Muscle layer of colon (tissue), 2 donors: ENCODE measurements around the gene MYOCD.

ENCODE experiments used
- H3K27ac ChIP-seq: one replicate; pipeline ENCODE4 v1.7.0; 2013; ENCODE audit warnings: low read depth, mild to moderate bottlenecking, low read length, moderate library complexity
- H3K27me3 ChIP-seq, 2 donors: one replicate each; pipeline ENCODE4 v1.7.0; 2013; ENCODE audit warnings: low read length in 2 of 2, mild to moderate bottlenecking in 2 of 2; ENCODE audit not compliant: insufficient read depth in 2 of 2, control insufficient read depth in 1 of 2
- H3K36me3 ChIP-seq: one replicate; pipeline ENCODE4 v1.7.0; 2013; ENCODE audit warnings: mild to moderate bottlenecking, low read length; ENCODE audit not compliant: insufficient read depth
- H3K4me1 ChIP-seq: one replicate; pipeline ENCODE4 v1.7.0; 2013; ENCODE audit warnings: mild to moderate bottlenecking, low read length; ENCODE audit not compliant: insufficient read depth
- H3K4me3 ChIP-seq, 2 donors: one replicate each; pipeline ENCODE4 v1.7.0; 2013; ENCODE audit warnings: low read length in 2 of 2, low read depth in 1 of 2, mild to moderate bottlenecking in 1 of 2, moderate library complexity in 1 of 2
- H3K9ac ChIP-seq: one replicate; pipeline ENCODE4 v1.7.0; 2013; ENCODE audit warnings: low read length
- H3K9me3 ChIP-seq: one replicate; pipeline ENCODE4 v1.7.0; 2013; ENCODE audit warnings: mild to moderate bottlenecking, low read length
- donor health status: abdominal sarcoma.
- donor health status: Adenocarcinoma of cecum.

MYOCD gene

DNA sequence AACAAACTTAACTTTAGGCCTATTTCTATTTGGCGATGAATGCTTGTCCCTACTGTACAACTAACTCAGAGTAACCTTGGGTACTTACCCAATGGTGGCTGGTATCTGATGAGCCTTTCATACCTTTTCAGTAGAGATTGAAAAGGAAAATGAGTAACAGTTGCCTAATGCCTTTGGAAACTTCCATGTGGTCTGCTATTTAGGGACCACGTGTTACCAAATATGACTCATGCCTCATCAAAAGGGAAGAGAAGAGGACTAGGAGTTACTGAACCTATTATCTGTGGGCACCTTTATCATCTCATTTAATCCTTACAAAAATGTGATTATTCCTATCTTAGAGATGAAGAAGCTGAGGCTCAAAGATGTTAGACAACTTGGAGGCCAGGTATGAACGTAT, 8.1 kb downstream of the MYOCD start:
- Histone ChIP-seq H3K27ac (no peak overlapping the region), H3K4me1 (peaks cover 35% of the 10 kb centered on the region), H3K4me3 (no peak overlapping the region), H3K27me3 (no peaks in the 10 kb centered on the region), H3K9ac (no peak overlapping the region), H3K9me3 (no peaks in the 10 kb centered on the region), H3K36me3 (no peaks in the 10 kb centered on the region)

DNA sequence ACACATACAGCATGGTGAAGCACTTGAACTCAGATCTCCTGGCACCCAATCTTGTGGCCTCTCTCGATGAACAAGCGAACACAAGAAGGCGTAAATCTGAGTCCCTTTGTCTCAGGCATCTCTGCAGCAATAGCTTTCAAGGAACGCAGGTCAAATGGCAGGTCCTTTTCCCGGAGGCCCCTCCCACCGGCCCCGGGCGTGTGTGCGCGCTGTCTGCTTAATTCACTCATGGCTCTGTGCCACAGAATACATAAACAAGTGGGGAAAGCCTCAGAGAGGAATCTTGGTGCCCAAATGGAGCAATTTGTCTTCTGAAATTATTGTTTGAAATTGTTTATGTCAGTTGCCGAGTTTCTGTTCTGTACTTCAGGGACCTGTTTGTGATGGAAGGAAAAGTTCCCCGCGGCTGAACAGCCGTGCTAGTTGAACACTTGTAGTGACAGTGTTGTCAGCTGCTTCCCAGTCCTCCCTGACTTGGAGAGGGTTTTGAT, 14.8 kb downstream of the MYOCD start:
- Histone ChIP-seq H3K27me3 (no peaks in the 10 kb centered on the region), H3K36me3 (no peaks in the 10 kb centered on the region), H3K9me3 (no peaks in the 10 kb centered on the region), H3K27ac (peak overlapping the region; percentile 89), H3K9ac (no peak overlapping the region), H3K4me1 (peaks cover 35% of the 10 kb centered on the region), H3K4me3 (peak overlapping the region in 1 of 2 donors; percentile 51)

DNA sequence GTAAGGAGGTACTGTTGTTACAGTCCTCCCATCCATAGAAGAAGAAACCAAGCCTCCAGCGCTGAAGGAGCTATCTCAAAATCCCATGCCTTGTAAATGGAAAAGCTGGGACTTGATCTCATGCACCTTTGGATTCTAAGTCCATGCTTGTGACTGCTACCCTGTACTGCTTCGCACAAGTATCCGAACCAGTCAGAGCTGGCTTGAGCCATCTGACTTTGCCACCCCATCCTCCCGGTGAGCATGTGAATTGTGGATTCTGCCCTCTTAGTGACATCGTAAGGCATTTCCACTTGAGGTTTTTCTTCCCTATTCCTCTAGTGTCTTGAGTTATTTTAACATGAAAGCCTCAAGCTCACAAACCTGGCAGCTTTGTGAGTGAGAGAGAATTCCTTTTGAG, 15.3 kb downstream of the MYOCD start:
- Histone ChIP-seq H3K27me3 (no peaks in the 10 kb centered on the region), H3K4me3 (peak overlapping the region in 1 of 2 donors; percentile 51), H3K4me1 (peaks cover 35% of the 10 kb centered on the region), H3K36me3 (no peaks in the 10 kb centered on the region), H3K27ac (peak overlapping the region; percentile 89), H3K9ac (no peak overlapping the region), H3K9me3 (no peaks in the 10 kb centered on the region)

DNA sequence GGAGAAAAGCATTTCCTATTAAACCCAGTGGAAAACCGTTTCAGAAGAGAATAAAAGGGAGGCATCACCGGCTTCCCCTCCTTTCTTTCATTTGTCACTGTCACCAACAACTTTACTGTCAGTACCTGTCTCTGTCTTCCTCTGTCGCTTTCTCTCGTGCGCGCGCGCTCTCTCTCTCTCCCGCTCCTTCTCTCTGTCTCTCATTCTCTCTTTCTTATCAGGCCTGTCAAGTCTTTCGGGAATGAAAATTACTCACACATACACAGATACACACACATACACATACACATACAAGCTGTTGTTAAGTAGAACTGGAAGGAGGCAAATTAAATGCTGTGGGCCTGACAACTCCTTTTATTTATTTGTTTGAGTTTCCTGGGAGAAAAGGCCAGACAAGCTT, 17.6 kb downstream of the MYOCD start:
- Histone ChIP-seq H3K36me3 (no peaks in the 10 kb centered on the region), H3K27me3 (no peaks in the 10 kb centered on the region), H3K9me3 (no peaks in the 10 kb centered on the region), H3K27ac (no peak overlapping the region), H3K4me1 (peaks cover 40% of the 10 kb centered on the region), H3K4me3 (no peak overlapping the region), H3K9ac (no peak overlapping the region)

DNA sequence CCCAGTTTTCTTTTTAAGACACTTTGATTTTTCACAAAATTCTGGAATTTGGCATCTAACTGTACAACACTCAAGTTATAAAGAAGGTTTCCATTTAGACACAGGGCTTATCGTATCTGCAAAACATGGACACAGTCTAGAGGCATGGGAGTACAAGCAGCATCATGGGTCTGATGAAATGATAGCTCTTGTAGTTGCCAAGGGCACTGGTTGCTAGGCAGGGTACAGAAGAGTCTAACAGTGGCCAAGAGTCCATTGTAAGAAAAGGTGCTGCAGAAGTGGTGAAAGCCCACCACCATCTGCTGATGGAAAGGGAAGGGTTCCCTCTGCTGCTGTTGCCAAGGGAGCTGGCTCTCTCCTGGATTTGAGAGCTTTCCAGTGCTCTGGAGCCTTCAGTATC, 20.8 kb downstream of the MYOCD start:
- H3K27ac ChIP-seq, result no peak overlapping the region
- H3K4me1 ChIP-seq, result peaks cover 34% of the 10 kb centered on the region
- no peaks in the 10 kb centered on the region for H3K27me3 ChIP-seq
- H3K9ac ChIP-seq, result no peak overlapping the region
- no peak overlapping the region for H3K4me3 ChIP-seq
- no peaks in the 10 kb centered on the region for H3K36me3 ChIP-seq
- no peaks in the 10 kb centered on the region for H3K9me3 ChIP-seq

DNA sequence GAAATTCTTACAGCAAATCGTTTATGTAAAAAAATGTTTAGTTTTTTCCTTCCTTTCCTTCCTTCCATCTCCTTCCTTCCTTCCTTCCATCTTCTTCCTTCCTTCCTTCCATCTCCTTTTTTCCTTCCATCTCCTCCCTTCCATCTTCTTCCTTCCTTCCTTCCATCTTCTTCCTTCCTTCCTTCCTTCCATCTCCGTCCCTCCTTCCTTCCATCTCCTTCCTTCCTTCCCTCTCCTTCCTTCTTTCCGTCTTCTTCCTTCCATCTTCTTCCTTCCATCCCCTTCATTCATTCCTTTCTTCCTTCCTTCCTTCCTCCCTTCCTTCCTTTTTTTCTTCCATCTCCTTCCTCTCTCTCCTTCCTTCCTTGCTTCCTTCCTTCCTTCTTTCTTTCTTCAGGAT, 22.7 kb downstream of the MYOCD start:
- Histone ChIP-seq H3K36me3 (no peaks in the 10 kb centered on the region), H3K9me3 (no peaks in the 10 kb centered on the region), H3K4me3 (no peak overlapping the region), H3K27me3 (no peaks in the 10 kb centered on the region), H3K4me1 (peaks cover 17% of the 10 kb centered on the region), H3K27ac (no peak overlapping the region), H3K9ac (no peak overlapping the region)

DNA sequence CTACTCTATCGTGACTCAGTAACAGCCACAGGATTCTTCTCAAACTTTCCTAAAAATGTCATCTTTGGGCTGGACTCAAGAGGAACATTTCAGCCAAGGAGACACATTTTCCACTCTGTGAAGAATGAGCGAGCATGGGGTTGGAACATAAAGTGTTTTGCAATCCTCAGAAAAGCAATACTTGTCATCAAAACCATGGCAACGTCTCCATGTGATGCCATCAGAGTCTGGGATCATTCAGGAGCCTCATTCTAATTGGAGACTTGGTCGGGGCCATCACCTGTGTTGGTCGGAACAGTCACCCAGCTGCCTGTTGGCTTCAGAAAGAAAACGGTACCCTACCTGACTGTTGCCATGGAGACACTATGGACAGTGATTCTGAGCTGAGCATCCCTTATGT, 25.5 kb downstream of the MYOCD start:
- H3K36me3 ChIP-seq, result no peaks in the 10 kb centered on the region
- H3K9me3 ChIP-seq, result no peaks in the 10 kb centered on the region
- no peaks in the 10 kb centered on the region for H3K27me3 ChIP-seq
- no peak overlapping the region for H3K4me3 ChIP-seq
- H3K27ac ChIP-seq, result no peak overlapping the region
- H3K9ac ChIP-seq, result no peak overlapping the region
- H3K4me1 ChIP-seq, result peaks cover 18% of the 10 kb centered on the region

DNA sequence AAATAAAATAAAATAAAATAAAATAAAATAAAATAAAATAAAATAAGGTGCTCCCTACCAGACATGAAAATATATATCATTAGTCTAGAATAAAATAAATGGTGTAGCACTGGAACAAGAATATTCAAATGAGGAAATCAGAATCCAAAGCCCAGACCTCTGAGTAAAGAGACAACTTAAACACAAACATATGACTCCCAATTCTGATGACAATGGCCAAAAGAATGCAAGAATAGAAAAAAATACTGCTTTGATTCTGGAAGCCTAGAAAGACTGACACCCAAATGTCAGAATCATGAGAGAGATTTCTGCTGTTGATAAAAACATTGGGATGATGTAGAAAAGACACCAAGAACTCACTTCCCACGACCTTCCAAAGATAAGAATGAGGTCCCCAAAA, 27.9 kb downstream of the MYOCD start:
- Histone ChIP-seq H3K9ac (no peak overlapping the region), H3K9me3 (no peaks in the 10 kb centered on the region), H3K27me3 (no peaks in the 10 kb centered on the region), H3K4me3 (no peak overlapping the region), H3K4me1 (peaks cover 13% of the 10 kb centered on the region), H3K27ac (no peak overlapping the region), H3K36me3 (no peaks in the 10 kb centered on the region)

DNA sequence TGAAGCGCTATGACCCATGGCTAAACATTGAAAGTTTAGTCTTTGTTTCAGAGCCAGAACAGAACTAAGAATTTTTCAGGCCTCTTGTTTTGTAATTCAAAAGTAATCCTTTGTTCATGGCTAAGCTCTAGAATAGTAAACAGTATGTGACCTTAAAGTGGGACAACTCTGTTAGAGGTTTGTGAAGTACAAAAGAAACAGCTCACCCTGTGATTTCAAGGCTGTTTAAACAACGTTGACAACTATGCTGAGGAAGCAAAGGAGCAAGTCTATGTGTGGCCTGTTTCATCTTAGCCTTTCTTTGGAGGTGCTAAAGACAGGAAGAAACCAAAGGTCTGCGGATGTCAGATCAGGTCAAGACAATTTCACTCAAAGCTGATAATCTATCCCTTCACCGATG, 40.4 kb downstream of the MYOCD start:
- no peak overlapping the region for H3K9ac ChIP-seq
- H3K9me3 ChIP-seq, result no peaks in the 10 kb centered on the region
- peaks cover 6% of the 10 kb centered on the region for H3K36me3 ChIP-seq
- H3K27me3 ChIP-seq, result no peaks in the 10 kb centered on the region
- no peak overlapping the region for H3K27ac ChIP-seq
- peaks cover 4% of the 10 kb centered on the region for H3K4me1 ChIP-seq
- no peak overlapping the region for H3K4me3 ChIP-seq

DNA sequence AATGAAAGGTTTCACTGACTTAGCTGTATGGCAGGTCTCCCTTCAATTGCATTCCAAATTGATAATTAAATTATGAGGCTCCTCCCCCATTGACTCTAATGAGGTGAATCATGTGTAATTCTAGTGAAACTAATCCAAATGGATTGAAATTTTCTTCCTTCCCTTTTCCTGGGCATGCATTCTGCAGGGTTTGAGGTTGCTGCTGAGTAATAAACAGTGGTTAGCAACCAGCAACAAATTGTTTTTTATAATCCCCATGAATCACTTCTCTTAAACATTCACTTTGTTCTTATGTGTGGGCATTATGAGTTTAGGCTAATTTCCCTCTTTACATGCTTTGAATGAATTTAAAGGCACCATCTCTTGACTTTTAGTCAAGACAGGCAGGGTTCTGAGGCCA, 43.4 kb downstream of the MYOCD start:
- no peak overlapping the region for H3K27ac ChIP-seq
- peaks cover 12% of the 10 kb centered on the region for H3K4me1 ChIP-seq

DNA sequence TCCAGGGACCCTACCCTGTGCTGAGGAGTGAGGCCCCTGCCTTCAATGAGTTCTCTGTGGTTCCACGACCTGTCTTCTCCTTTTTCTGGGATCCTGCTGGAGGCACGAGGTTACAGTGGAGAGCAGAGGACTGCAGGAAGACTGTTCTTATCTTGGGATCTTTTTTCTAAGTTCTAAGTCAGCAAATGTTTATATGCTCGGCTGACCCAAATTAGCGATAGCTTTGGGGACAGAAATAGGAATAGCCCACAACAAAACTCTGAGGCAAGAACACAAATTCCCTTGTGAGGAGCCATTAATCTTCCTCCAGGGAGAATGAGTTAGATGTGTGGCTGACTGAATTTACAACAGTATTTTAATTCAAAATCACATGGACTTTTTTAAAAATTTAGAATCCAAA, 46.7 kb downstream of the MYOCD start:
- H3K27me3 ChIP-seq, result no peaks in the 10 kb centered on the region
- peaks cover 22% of the 10 kb centered on the region for H3K36me3 ChIP-seq
- no peaks in the 10 kb centered on the region for H3K9me3 ChIP-seq
- H3K9ac ChIP-seq, result no peak overlapping the region
- no peak overlapping the region for H3K4me3 ChIP-seq
- H3K27ac ChIP-seq, result no peak overlapping the region
- peaks cover 8% of the 10 kb centered on the region for H3K4me1 ChIP-seq

More for the DNA sequence above, 43.4 kb downstream of the MYOCD start:
- Histone ChIP-seq H3K4me3 (no peak overlapping the region), H3K9ac (no peak overlapping the region), H3K36me3 (peaks cover 16% of the 10 kb centered on the region), H3K9me3 (no peaks in the 10 kb centered on the region), H3K27me3 (no peaks in the 10 kb centered on the region)

DNA sequence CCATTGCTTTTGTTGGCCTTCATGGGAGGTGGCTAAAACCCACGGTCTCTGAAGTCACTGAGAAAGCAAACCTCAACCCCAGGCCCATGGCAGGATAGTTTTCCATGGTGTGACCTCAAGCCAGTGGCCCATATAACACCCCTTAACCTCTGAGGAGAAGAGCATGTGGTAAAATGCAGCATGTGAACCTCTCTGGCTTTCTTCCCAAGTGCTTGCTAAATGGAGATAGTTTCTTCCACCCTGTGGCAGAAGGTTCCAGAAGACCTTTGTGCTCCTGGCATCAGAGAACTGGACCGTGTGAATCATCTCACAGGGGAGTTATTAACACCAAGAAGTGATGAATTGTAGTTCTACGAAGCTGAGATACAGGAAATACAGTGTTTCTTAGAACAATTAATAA, 47.3 kb downstream of the MYOCD start:
- no peaks in the 10 kb centered on the region for H3K27me3 ChIP-seq
- H3K9me3 ChIP-seq, result no peaks in the 10 kb centered on the region
- H3K4me3 ChIP-seq, result no peak overlapping the region
- H3K9ac ChIP-seq, result no peak overlapping the region
- H3K4me1 ChIP-seq, result peaks cover 8% of the 10 kb centered on the region
- H3K36me3 ChIP-seq, result peaks cover 27% of the 10 kb centered on the region
- H3K27ac ChIP-seq, result no peak overlapping the region
